GM06990 (cell line): Measurements from ENCODE around the gene SH2B2.

Experiments
- DNase-seq: peaks from one replicate; pipeline ENCODE4 v3.0.0-alpha.2; 2011; ENCODE audit not compliant: insufficient read length; ENCODE audit errors: extremely low read depth
- H3K27me3 ChIP-seq: replicated peaks from 2 replicates; pipeline ENCODE4 v1.6.0; 2011; ENCODE audit warnings: low read length; ENCODE audit not compliant: control insufficient read depth, insufficient read depth
- H3K36me3 ChIP-seq: 2 replicates; pipeline ENCODE4 v1.5.1; 2011; ENCODE audit warnings: low read length; ENCODE audit not compliant: control insufficient read depth, insufficient read depth
- H3K4me3 ChIP-seq: replicated peaks from 2 replicates; pipeline ENCODE4 v1.5.1; 2011; ENCODE audit warnings: low read depth, mild to moderate bottlenecking, control low read depth, low read length
- TF ChIP-seq, protein P1 (sequence below): IDR thresholded peaks from 2 replicates; pipeline ENCODE4 v1.5.1; 2011; ENCODE audit warnings: low read length, control low read depth, mild to moderate bottlenecking, inconsistent platforms; ENCODE audit not compliant: insufficient read depth, poor library complexity, severe bottlenecking

SH2B2 gene

DNA sequence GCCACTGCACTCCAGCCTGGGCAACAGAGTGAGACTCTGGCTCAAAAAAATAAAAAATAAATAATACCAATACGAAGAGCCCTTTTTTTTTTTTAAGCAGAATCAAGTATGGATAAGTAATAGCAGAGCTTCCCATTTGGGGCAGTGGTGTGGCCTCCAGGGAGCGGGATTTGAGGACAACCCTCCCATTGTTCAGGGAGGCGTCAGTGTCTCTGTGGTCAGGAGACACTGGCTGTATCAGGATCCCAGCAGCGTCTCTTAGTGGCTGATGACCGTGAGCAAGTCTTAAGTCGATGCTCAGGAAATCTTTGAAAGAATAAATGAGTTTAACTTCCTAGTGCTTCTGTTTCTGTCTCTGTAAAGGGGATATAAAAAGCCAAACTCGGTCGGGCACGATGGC lies 25.2 kb upstream of the SH2B2 start:
- no peak for DNase-seq
- H3K4me3 ChIP-seq = no peak overlapping the region
- TF ChIP-seq, protein P1, sequence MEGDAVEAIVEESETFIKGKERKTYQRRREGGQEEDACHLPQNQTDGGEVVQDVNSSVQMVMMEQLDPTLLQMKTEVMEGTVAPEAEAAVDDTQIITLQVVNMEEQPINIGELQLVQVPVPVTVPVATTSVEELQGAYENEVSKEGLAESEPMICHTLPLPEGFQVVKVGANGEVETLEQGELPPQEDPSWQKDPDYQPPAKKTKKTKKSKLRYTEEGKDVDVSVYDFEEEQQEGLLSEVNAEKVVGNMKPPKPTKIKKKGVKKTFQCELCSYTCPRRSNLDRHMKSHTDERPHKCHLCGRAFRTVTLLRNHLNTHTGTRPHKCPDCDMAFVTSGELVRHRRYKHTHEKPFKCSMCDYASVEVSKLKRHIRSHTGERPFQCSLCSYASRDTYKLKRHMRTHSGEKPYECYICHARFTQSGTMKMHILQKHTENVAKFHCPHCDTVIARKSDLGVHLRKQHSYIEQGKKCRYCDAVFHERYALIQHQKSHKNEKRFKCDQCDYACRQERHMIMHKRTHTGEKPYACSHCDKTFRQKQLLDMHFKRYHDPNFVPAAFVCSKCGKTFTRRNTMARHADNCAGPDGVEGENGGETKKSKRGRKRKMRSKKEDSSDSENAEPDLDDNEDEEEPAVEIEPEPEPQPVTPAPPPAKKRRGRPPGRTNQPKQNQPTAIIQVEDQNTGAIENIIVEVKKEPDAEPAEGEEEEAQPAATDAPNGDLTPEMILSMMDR = no peak
- no peaks in the 10 kb centered on the region for H3K36me3 ChIP-seq
- H3K27me3 ChIP-seq = no peaks in the 10 kb centered on the region

DNA sequence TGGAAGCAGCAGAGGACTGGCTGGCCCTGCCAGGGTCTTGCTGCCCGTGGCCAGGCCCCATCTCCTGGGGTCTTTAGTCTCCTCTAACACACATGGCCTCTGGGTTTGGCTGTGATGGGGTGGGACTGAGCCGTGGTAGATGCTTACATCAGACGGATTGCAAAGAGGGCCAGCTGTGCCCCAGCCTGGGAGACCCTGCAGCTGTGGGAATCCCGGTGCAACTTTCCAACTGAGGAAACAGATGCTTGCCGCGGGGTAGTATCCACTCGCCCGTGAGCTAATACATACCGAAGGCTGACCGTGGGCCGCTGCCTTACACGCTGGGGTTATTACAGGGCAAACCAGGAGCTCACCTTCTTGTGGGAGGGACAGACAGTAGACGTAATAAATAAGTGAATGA lies 24.1 kb upstream of the SH2B2 start:
- DNase-seq = no peak
- no peaks in the 10 kb centered on the region for H3K27me3 ChIP-seq
- TF ChIP-seq, protein P1 = no peak
- H3K4me3 ChIP-seq = no peak overlapping the region
- no peaks in the 10 kb centered on the region for H3K36me3 ChIP-seq

DNA sequence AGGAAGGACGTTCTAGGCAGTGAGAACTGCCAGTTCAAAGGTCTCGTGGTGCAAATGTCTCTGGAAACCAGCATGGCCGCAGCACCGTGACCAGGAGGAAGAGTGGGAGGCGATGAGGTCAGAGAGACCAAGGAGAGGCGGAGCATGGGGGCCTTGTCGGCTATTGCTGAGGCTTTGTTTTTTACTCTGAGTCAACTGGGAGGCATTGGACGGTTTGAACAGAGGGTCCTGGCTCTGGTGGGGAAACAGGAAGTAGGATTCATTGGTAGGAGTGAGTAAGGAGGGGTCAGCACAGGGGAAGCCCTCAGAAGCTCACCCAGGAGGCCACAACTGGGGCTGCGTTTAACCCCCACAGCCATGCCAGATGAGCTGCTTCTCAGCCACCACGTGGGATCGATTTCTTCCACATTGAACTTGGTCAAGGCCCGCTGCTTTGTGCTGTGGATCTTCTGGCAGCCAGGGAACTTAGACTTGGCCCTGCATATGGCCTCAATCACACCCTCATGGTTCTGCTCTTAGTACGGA lies 22.2 kb upstream of the SH2B2 start:
- no peak overlapping the region for H3K4me3 ChIP-seq
- TF ChIP-seq, protein P1 = no peak
- H3K27me3 ChIP-seq = no peaks in the 10 kb centered on the region; the same call in 1 of the 2 replicates
- no peak for DNase-seq
- no peaks in the 10 kb centered on the region for H3K36me3 ChIP-seq

DNA sequence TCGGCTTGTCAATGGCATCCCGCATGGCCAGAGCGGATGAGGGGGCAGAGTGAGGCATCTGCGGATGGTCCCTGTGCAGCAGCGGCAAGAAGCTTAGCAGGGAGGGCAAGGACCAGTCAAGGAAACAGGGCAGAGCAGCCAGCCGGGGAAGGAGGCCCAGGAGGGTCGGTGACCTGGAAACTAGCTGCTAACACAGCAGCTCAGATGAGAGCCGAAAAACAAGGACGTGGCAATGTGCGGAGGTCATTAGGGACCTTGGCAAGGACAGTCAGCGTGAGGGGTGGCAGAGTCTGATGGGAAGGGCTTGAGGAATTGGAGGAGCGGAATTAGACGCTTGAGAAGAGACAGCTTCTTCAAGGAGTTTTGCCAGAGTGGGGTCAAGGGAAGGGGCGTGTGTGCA lies 20.1 kb upstream of the SH2B2 start:
- DNase-seq = no peak
- H3K36me3 ChIP-seq = no peaks in the 10 kb centered on the region
- TF ChIP-seq, protein P1 = no peak
- H3K4me3 ChIP-seq = no peak overlapping the region
- H3K27me3 ChIP-seq = no peaks in the 10 kb centered on the region; the same call in 1 of the 2 replicates

DNA sequence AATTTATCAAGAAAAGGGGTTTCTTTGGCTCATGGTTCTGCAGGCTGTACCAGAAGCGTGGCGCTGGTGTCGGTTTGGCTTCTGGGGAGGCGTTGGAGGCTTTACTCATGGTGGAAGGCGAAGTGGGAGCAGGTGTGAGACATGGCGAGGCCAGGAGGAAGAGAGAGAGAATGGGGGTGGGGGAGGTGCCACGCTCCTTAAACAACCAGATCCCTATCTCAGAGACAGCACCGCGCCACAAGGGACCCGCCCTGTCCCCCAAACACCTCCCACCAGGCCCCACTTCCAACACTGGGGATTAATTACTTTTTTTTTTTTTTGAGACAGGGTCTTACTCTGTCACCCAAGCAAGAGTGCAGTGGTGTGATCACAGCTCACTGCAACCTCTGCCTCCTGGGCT lies 18.0 kb upstream of the SH2B2 start:
- Histone ChIP-seq H3K36me3 (no peaks in the 10 kb centered on the region), H3K27me3 (no peaks in the 10 kb centered on the region; the same call in 1 of the 2 replicates), H3K4me3 (no peak overlapping the region)
- no peak for DNase-seq
- TF ChIP-seq, protein P1 = no peak

DNA sequence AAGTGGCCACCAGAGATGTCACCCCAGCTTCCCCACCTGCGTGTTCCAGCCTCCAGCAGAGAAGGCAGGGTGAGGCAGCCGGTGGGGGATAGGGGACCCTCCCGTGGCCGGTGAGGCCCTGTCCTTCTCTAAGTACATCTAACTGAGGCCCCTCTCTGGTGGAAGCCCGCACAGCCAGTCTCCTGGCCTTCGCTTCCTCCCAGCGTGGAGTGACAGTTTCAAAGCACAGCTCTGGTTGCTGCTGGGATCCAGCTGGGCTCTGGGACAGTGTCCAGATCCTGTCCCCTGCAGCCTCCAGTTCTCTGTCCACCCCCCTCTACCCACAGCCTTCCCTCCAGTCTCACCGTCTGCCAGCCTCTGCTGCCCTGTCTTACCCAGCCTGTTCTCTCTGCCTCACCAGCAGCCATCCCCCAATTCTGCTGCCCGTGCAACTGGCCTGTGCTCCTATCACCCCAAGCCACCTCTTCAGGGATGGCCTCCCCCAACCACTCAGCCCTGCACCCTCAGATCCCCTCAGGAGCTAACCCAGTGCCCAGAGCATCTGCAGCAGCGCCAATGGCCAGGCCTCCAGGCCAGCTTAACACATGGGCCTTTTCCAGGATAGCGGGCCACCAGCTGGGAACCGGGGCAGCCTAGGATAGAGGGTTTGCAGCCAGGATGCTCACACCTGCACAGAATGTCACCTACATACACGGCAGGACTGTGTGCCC lies 16.3 kb upstream of the SH2B2 start:
- H3K27me3 ChIP-seq = no peaks in the 10 kb centered on the region; the same call in 1 of the 2 replicates
- TF ChIP-seq, protein P1 = no peak

More for the DNA sequence above, 16.3 kb upstream of the SH2B2 start:
- DNase-seq = no peak
- no peaks in the 10 kb centered on the region for H3K36me3 ChIP-seq
- H3K4me3 ChIP-seq = no peak overlapping the region
